Cardiac muscle cell (in vitro differentiated cells and primary cell): ENCODE results near the gene NEK1. TPM values are rescaled to one million over a fixed set of nuclear protein-coding genes. Genes with fewer than 3 reads are reported as not detected.
"Not testable (repeated sequence)": the region's sequence is repeated elsewhere in the genome, so short reads cannot be mapped to it uniquely, and the experiment has no call there.

Source experiments
- DNase-seq, 2 donors: peaks; one replicate each; pipeline versions ENCODE4 v3.0.0 to v3.0.0-alpha.2; 2010 to 2017; ENCODE audit warnings: low read depth in 1 of 2, low spot score in 1 of 2
- H3K27ac ChIP-seq: fragments of 200-600 bp; sonication (generic); 2 replicates; pipeline ENCODE4 v1.5.1; 2016
- H3K27me3 ChIP-seq: fragments of 200-600 bp; sonication (generic); 2 replicates; pipeline ENCODE4 v1.6.0; 2016; ENCODE audit warnings: control low read depth
- H3K36me3 ChIP-seq: fragments of 200-600 bp; sonication (generic); 2 replicates; pipeline ENCODE4 v1.5.1; 2016; ENCODE audit warnings: control low read depth
- H3K4me1 ChIP-seq: fragments of 200-600 bp; sonication (generic); 2 replicates; pipeline ENCODE4 v1.8.1; 2017; ENCODE audit warnings: low read depth, mild to moderate bottlenecking, mixed run types
- H3K4me3 ChIP-seq: fragments of 200-600 bp; sonication (generic); 2 replicates; pipeline ENCODE4 v1.5.1; 2016; ENCODE audit warnings: mild to moderate bottlenecking
- H3K9me3 ChIP-seq: fragments of 200-600 bp; sonication (generic); 2 replicates; pipeline ENCODE4 v1.5.1; 2017; ENCODE audit warnings: low read depth, mild to moderate bottlenecking, control low read depth
- CTCF ChIP-seq: IDR thresholded peaks from 2 replicates; pipeline ENCODE4 v1.5.1; 2012; ENCODE audit warnings: low read depth, mild to moderate bottlenecking, low read length
- polyA plus RNA-seq: library from polyadenylated mRNA; unstranded; fragments of >200 nt; fragmentation: Nextera tagmentation; extraction: Ambion mirVana; gene quantifications from 2 replicates; pipeline ENCODE4 v1.2.1, GENCODE V29; 2016
- total RNA-seq: library from RNA; depleted of rRNA; stranded (reverse); fragments of >200 nt; gene quantifications from 2 replicates; pipeline ENCODE4 v1.2.3, GENCODE V29; 2016

NEK1 gene
- total and polyA plus RNA-seq, 2 experiments from 2014 or later: 11.3 to 17.0 TPM

GRCh38 chr4:169625886-169626285 is 13.5 kb upstream of the NEK1 start:
- no peaks in the 10 kb centered on the region for H3K27me3 ChIP-seq
- H3K4me3 ChIP-seq: no peak overlapping the region
- no peak for DNase-seq
- no peaks in the 10 kb centered on the region for H3K36me3 ChIP-seq
- TF ChIP-seq CTCF: no peak
- H3K9me3 ChIP-seq: no peaks in the 10 kb centered on the region
- no peak overlapping the region for H3K27ac ChIP-seq
- H3K4me1 ChIP-seq: peaks cover 9% of the 10 kb centered on the region

- DNase-seq, H3K9me3 ChIP-seq, H3K27me3 ChIP-seq, H3K4me3 ChIP-seq, H3K36me3 ChIP-seq, H3K4me1 ChIP-seq, H3K27ac ChIP-seq: not testable (repeated sequence)
These were observed 11.6 kb upstream of the NEK1 start for GRCh38 chr4:169624012-169624411.

- no peak for DNase-seq
- Histone ChIP-seq H3K9me3 (no peaks in the 10 kb centered on the region), H3K27ac (no peak overlapping the region), H3K4me3 (peak overlapping the region; percentile 75), H3K36me3 (no peaks in the 10 kb centered on the region), H3K27me3 (no peaks in the 10 kb centered on the region), H3K4me1 (peaks cover 9% of the 10 kb centered on the region)
- no peak for TF ChIP-seq CTCF
These were observed 10.2 kb upstream of the NEK1 start for GRCh38 chr4:169622566-169622965.

- Histone ChIP-seq H3K9me3 (no peaks in the 10 kb centered on the region), H3K4me3 (peak overlapping the region; percentile 75), H3K4me1 (peaks cover 9% of the 10 kb centered on the region), H3K27me3 (no peaks in the 10 kb centered on the region), H3K36me3 (no peaks in the 10 kb centered on the region), H3K27ac (no peak overlapping the region)
- no peak for TF ChIP-seq CTCF
- peak in 1 of 2 donors; percentile 62 for DNase-seq
These were observed 9.5 kb upstream of the NEK1 start for GRCh38 chr4:169621731-169622492.

GRCh38 chr4:169620880-169621248 is 8.5 kb upstream of the NEK1 start:
- Histone ChIP-seq H3K27me3 (no peaks in the 10 kb centered on the region), H3K36me3 (no peaks in the 10 kb centered on the region), H3K9me3 (no peaks in the 10 kb centered on the region), H3K27ac (peak overlapping the region; percentile 96), H3K4me3 (peak overlapping the region; percentile 75), H3K4me1 (peaks cover 9% of the 10 kb centered on the region)
- DNase-seq: peak in 1 of 2 donors; percentile 48
- TF ChIP-seq CTCF: no peak
